ENCODE results near the gene CACNA2D2. TPM values are rescaled to one million over a fixed set of nuclear protein-coding genes. Genes with fewer than 3 reads are reported as not detected.

CACNA2D2 gene
- polyA plus RNA-seq, 1 of the 3 experiments (the other 2 are of a cell fraction): 1.1 TPM

- no peak overlapping the region for H3K9ac ChIP-seq
- H3K27me3 ChIP-seq (ENCODE audit: insufficient read depth): peaks cover 13% of the 10 kb centered on the region
- no peaks in the 10 kb centered on the region for H4K20me1 ChIP-seq (ENCODE audit: insufficient read depth)
- TF ChIP-seq, protein P1, sequence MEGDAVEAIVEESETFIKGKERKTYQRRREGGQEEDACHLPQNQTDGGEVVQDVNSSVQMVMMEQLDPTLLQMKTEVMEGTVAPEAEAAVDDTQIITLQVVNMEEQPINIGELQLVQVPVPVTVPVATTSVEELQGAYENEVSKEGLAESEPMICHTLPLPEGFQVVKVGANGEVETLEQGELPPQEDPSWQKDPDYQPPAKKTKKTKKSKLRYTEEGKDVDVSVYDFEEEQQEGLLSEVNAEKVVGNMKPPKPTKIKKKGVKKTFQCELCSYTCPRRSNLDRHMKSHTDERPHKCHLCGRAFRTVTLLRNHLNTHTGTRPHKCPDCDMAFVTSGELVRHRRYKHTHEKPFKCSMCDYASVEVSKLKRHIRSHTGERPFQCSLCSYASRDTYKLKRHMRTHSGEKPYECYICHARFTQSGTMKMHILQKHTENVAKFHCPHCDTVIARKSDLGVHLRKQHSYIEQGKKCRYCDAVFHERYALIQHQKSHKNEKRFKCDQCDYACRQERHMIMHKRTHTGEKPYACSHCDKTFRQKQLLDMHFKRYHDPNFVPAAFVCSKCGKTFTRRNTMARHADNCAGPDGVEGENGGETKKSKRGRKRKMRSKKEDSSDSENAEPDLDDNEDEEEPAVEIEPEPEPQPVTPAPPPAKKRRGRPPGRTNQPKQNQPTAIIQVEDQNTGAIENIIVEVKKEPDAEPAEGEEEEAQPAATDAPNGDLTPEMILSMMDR (IDR thresholded peaks at IDR 0.05): no peak
- no peak for TF ChIP-seq RCOR1 (IDR thresholded peaks at IDR 0.05; ENCODE audit: low read length)
- H3K36me3 ChIP-seq (replicated peaks in 1 of 2; ENCODE audit: control insufficient read depth in 1 of 2, insufficient read depth in 2 of 2, low read length in 1 of 2): no peaks in the 10 kb centered on the region
- no peak overlapping the region for H3K27ac ChIP-seq (ENCODE audit: low read depth in 2 of 2, low read length in 1 of 2)
- ChIA-PET POLR2A (interaction anchor here (1.4 kb wide), 1 partner anchor 186 kb away, joined by 3 read pairs; the partner anchor contains the start of genes CYB561D2 and NPRL2), CTCF (interaction anchor here (1.0 to 22.6 kb wide), 7 partner anchors 12 to 180 kb away, joined by 3 to 499 read pairs (median 5); no protein-coding TSS in a partner anchor)
- no peaks in the 10 kb centered on the region for H3K9me3 ChIP-seq
- no peak overlapping the region for H3K4me2 ChIP-seq
- H3F3A ChIP-seq (replicated peaks; ENCODE audit: insufficient read depth): no peaks in the 10 kb centered on the region
- no peaks in the 10 kb centered on the region for H3K79me2 ChIP-seq (ENCODE audit: insufficient read depth)
- no peak overlapping the region for H3K4me3 ChIP-seq (ENCODE audit: low read depth in 2 of 2, low read length in 1 of 2)
- H3K4me1 ChIP-seq (ENCODE audit: control insufficient read depth in 1 of 2, insufficient read depth in 2 of 2, low read depth in 1 of 2, low read length in 1 of 2): peaks cover 0 to 35% of the 10 kb centered on the region in 2 experiments; a peak in 1 of 4 replicates
- H2AFZ ChIP-seq (ENCODE audit: low read depth): no peak overlapping the region
- H3K9me2 ChIP-seq: no peaks in the 10 kb centered on the region
- no peak for DNase-seq
- WGBS (ENCODE audit: low lambda C conversion rate): 30% methylated on average over 5 of the region's 5 CpGs
These were observed 33.2 kb upstream of the CACNA2D2 start for GRCh38 chr3:50536471-50537180.

DNA sequence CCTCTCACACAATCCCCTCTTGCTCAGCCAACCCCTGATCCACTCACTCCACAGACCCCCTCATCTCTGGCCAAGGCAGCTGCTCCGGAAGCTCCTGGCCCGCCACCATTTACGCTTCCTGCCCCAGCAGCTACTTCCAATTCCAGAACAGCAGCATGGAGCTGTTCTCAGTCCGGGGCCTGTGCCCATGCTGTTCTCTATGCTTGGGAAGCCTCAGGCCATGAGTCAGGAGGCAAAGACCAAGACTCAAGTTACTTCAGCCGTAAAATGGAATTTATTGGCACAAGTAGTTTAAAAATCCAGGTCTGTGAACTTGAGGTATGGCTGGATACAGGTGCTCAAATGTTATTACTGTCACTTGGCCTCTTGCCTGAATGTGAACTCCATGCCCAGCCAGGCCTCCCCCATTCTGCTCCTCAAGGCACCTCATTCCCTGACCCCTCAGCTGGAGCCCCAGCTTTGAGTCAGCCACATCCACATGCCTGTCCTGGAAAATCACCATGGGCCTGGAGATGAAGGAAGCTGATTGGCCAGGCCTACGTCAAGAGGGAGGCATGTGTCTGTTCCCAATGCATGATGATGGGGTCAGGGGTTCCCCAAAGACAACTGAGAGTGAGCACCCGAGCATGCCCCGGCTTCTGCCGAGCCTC is 31.4 kb upstream of the CACNA2D2 start:
- H3K36me3 ChIP-seq (replicated peaks in 1 of 2; ENCODE audit: control insufficient read depth in 1 of 2, insufficient read depth in 2 of 2, low read length in 1 of 2): no peaks in the 10 kb centered on the region
- H2AFZ ChIP-seq (ENCODE audit: low read depth): no peak overlapping the region
- peaks cover 0 to 16% of the 10 kb centered on the region in 2 experiments; a peak in 1 of 4 replicates for H3K4me1 ChIP-seq (ENCODE audit: control insufficient read depth in 1 of 2, insufficient read depth in 2 of 2, low read depth in 1 of 2, low read length in 1 of 2)
- H3K4me2 ChIP-seq: no peak overlapping the region
- CTCF ChIA-PET: interaction anchor here (1.1 to 22.6 kb wide), 6 partner anchors 8 to 102 kb away, joined by 3 to 499 read pairs (median 8); no protein-coding TSS in a partner anchor
- 65% methylated on average over 9 of the region's 9 CpGs for WGBS (ENCODE audit: low lambda C conversion rate)
- H3K9me2 ChIP-seq: no peaks in the 10 kb centered on the region
- no peaks in the 10 kb centered on the region for H3K9me3 ChIP-seq
- no peaks in the 10 kb centered on the region for H3K79me2 ChIP-seq (ENCODE audit: insufficient read depth)
- no peak for DNase-seq
- H3K4me3 ChIP-seq (ENCODE audit: low read depth in 2 of 2, low read length in 1 of 2): no peak overlapping the region
- no peak for TF ChIP-seq SIN3A (IDR thresholded peaks at IDR 0.05; ENCODE audit: borderline replicate concordance, low read depth, low read length)
- TF ChIP-seq, protein P2, sequence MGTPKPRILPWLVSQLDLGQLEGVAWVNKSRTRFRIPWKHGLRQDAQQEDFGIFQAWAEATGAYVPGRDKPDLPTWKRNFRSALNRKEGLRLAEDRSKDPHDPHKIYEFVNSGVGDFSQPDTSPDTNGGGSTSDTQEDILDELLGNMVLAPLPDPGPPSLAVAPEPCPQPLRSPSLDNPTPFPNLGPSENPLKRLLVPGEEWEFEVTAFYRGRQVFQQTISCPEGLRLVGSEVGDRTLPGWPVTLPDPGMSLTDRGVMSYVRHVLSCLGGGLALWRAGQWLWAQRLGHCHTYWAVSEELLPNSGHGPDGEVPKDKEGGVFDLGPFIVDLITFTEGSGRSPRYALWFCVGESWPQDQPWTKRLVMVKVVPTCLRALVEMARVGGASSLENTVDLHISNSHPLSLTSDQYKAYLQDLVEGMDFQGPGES (IDR thresholded peaks at IDR 0.05; ENCODE audit: low read depth, low read length): no peak
- TF ChIP-seq PBX3 (IDR thresholded peaks at IDR 0.05): no peak
- TF ChIP-seq SMC3 (IDR thresholded peaks at IDR 0.05; ENCODE audit: low read depth, low read length): no peak
- no peak for TF ChIP-seq RFX5 (IDR thresholded peaks at IDR 0.05; ENCODE audit: low read length)
- TF ChIP-seq EP300 (IDR thresholded peaks at IDR 0.05; ENCODE audit: borderline replicate concordance in 1 of 2, low read depth in 1 of 2, low read length in 1 of 2): no peak
- H4K20me1 ChIP-seq (ENCODE audit: insufficient read depth): no peaks in the 10 kb centered on the region
- no peaks in the 10 kb centered on the region for H3F3A ChIP-seq (replicated peaks; ENCODE audit: insufficient read depth)
- POLR2A ChIA-PET: interaction anchor here (0.6 kb wide), 1 partner anchor 26 kb away, joined by 3 read pairs; no protein-coding TSS in a partner anchor
- no peak overlapping the region for H3K9ac ChIP-seq
- H3K27me3 ChIP-seq (ENCODE audit: insufficient read depth): peaks cover 13% of the 10 kb centered on the region
- no peak overlapping the region for H3K27ac ChIP-seq (ENCODE audit: low read depth in 2 of 2, low read length in 1 of 2)

Data from SK-N-SH (cell line).